Renal cortical epithelial cell (primary cell): ENCODE results near the gene GPR85. TPM values are rescaled to one million over a fixed set of nuclear protein-coding genes. Genes with fewer than 3 reads are reported as not detected.
"Not testable (repeated sequence)": the region's sequence is repeated elsewhere in the genome, so short reads cannot be mapped to it uniquely, and the experiment has no call there.

ENCODE experiments used
- DNase-seq: peaks from one replicate; pipeline ENCODE4 v3.0.0-alpha.2; 2011; ENCODE audit warnings: low read depth
- total RNA-seq: library from RNA; depleted of rRNA; stranded (reverse); fragments of >200 nt; gene quantifications from 2 replicates; pipeline ENCODE4 v1.2.3, GENCODE V29; 2014

GPR85 gene
- total RNA-seq, 1 donor from 2014 or later, result 0.35 TPM

- DNase-seq, result no peak
These were observed 2.7 kb downstream of the GPR85 start for GRCh38 chr7:113083816-113084495.

GRCh38 chr7:113083132-113083815, 3.4 kb downstream of the GPR85 start:
- no peak for DNase-seq

GRCh38 chr7:113078331-113078730, 8.3 kb downstream of the GPR85 start:
- DNase-seq, result no peak

GRCh38 chr7:113076703-113077102, 9.9 kb downstream of the GPR85 start:
- DNase-seq, result no peak

GRCh38 chr7:113071465-113071864, 15.2 kb downstream of the GPR85 start:
- peak; percentile 46 for DNase-seq

- DNase-seq, result no peak
These were observed 24.1 kb downstream of the GPR85 start for GRCh38 chr7:113062499-113062898.

GRCh38 chr7:113060100-113060499, 26.5 kb downstream of the GPR85 start:
- no peak for DNase-seq

- no peak for DNase-seq
These were observed 31.7 kb downstream of the GPR85 start for GRCh38 chr7:113054938-113055337.

GRCh38 chr7:113054272-113054671, 32.4 kb downstream of the GPR85 start:
- DNase-seq, result not testable (repeated sequence)

- not testable (repeated sequence) for DNase-seq
These were observed 37.4 kb downstream of the GPR85 start for GRCh38 chr7:113049221-113049620.

GRCh38 chr7:113046453-113046852, 40.2 kb downstream of the GPR85 start:
- no peak for DNase-seq

- DNase-seq, result no peak
These were observed 41.2 kb downstream of the GPR85 start for GRCh38 chr7:113045379-113045778.

- DNase-seq, result no peak
These were observed 42.2 kb downstream of the GPR85 start for GRCh38 chr7:113044394-113044793.

GRCh38 chr7:113040849-113041248, 45.8 kb downstream of the GPR85 start:
- DNase-seq, result no peak

- DNase-seq, result no peak
These were observed 52.7 kb downstream of the GPR85 start for GRCh38 chr7:113033959-113034358.

Other genes starting within 250 kb of the GPR85 start
- gene SMIM30, start 31.7 kb upstream of the GPR85 start, total RNA-seq, result 60.9 and 107 TPM in 2 replicates